ENCODE measurements around the gene MCTP1.

DNA sequence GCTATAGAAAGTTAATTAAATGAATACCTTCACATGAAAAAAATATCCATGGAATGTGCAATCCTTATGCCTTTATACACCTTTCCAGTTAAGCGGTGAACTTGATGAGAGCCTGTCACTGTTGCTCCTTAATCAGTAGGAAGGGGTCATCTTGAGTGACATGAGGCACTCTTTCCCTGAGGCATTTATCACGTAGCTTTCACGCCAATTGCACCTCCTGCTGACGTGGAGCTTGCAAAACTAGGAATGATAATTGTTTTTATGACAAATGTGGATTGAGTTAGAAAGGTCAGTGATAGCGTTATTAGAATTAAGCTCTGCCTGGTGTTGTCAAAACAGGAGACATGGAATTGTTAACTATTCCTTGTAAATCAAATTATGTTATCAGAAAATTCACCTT, 586.7 kb downstream of the MCTP1 start:
- no peak for TF ChIP-seq POLR2AphosphoS5 (IDR thresholded peaks at IDR 0.05)
- TF ChIP-seq, protein P1, sequence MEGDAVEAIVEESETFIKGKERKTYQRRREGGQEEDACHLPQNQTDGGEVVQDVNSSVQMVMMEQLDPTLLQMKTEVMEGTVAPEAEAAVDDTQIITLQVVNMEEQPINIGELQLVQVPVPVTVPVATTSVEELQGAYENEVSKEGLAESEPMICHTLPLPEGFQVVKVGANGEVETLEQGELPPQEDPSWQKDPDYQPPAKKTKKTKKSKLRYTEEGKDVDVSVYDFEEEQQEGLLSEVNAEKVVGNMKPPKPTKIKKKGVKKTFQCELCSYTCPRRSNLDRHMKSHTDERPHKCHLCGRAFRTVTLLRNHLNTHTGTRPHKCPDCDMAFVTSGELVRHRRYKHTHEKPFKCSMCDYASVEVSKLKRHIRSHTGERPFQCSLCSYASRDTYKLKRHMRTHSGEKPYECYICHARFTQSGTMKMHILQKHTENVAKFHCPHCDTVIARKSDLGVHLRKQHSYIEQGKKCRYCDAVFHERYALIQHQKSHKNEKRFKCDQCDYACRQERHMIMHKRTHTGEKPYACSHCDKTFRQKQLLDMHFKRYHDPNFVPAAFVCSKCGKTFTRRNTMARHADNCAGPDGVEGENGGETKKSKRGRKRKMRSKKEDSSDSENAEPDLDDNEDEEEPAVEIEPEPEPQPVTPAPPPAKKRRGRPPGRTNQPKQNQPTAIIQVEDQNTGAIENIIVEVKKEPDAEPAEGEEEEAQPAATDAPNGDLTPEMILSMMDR (IDR thresholded peaks at IDR 0.05): no peak
- TF ChIP-seq POLR2A (IDR thresholded peaks at IDR 0.05): no peak

Data from breast epithelium (tissue), 3 donors.